Measurements from ENCODE around the gene UPF1.
A peak's percentile ranks its signal among the peaks of the same experiment; 100 is the strongest.

Gene UPF1

DNA sequence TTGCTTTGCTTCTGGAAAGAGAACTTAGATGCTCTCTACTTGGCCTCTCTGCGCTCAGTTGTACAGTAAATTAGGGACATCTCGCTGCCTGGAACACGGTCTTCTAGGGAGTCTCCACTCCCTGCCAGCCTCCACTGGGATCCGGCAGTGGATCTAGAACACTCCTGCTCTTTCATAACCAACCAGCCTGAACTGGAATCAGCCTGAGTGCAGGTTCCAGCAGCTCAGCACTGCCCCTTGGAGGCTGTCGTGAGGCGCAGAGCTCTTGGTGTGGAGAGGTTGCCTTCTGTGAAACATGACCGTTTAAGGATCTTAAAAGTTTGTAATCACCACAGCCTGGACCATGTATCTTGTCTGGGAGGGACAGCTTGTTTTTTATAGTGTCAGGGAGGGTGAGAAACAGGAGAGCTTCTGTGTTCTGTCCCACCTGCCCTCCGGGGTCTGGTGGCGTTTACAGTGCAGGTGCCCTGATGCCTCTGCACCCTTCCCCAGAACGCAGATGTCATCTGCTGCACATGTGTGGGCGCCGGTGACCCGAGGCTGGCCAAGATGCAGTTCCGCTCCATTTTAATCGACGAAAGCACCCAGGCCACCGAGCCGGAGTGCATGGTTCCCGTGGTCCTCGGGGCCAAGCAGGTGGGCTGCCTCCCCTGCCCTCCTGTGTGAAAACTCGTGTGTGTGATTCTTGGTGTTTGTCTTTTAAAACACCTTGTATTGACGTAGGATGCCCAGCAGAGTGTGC, 24.8 kb downstream of the UPF1 start:
- DNase-seq = no peak

DNA sequence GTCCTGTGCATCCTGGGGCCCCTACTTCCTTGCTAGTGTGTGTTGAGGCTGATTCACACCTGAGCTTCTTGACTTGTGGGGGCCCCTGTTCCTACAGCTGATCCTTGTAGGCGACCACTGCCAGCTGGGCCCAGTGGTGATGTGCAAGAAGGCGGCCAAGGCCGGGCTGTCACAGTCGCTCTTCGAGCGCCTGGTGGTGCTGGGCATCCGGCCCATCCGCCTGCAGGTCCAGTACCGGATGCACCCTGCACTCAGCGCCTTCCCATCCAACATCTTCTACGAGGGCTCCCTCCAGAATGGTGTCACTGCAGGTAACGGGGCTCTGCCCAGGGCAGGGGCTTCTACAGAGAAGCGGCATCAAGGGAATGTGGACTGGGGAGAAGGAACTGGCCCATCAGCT, 25.5 kb downstream of the UPF1 start:
- no peak for DNase-seq

DNA sequence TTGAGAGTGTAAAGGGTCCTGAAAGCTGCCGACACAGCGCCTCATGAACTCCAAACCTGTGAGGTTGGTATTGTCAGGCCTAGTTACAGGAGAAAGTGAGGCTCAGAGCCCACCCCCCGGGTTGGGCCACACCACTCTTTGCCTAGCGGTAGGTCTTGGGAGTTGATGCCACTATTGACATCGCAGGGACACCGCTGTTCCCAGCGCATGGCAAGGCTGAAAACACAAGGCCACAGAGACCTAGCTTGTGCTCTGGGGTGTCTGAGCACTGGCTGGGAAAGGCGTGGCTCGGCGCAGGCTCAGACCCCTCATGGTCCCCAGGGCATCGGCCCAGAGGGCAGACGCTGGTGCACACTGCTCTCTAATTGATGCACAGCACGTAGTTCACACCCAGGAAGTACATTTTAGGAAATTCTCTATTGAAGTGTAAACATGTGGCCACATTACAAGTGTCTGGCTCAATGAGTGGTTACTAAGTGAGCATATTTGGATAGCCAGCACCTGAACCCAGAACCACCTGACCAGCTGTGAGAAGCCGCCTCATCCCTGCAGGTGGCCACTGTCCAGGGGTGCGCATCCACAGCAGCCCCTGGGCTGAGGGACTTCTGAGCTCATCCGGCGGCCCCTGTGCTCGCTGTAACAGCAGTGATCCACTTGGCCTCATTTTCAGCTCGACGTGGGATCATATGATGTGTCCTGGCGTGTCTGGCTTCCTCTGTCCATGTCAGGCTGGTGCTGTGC, 27.3 kb downstream of the UPF1 start:
- no peak for DNase-seq

DNA sequence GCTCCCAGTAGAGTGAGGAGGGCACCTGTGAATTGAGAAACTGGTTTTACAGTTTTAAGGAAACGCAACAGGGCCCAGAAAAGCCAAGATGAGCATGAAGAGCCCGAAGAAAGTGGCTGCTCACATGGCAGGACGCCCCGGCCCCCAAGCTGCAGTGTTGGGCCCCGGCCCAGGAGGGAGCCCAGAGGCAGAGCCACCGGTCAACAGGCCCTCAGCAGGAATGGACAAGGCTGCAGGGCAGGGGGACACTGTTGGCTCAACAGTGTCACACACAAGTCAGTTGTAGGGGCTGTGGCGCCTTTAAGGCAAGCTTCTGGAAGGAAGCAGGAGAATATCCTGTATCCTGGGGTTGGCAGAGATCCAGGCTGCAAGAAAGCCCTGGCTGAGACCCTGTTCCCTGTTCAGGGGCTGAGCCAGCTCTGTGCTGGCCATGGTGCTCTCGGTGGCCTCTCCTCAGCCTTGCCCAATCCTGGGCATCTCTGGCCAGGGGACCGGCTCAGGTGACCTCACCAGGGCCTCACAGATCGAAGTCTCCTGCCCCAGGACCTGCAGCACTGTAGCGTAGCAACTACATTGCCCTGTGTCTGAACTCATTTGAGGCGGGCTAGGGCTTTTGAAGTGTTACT, 28.0 kb downstream of the UPF1 start:
- DNase-seq = no peak

DNA sequence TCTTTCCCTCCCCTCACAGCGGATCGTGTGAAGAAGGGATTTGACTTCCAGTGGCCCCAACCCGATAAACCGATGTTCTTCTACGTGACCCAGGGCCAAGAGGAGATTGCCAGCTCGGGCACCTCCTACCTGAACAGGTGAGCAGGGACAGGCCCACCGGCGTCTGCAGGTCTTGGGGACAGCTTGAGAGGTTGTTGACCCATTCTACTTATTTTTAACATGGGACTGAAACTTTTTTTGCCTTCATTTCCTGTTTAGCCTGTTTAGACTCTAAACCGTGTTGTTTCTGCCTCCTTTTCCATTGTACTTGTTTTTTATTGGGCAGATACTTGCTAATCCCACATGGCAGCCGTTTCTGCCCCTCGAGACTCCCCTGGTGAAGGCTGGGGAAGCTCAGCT, 28.5 kb downstream of the UPF1 start:
- DNase-seq = no peak

DNA sequence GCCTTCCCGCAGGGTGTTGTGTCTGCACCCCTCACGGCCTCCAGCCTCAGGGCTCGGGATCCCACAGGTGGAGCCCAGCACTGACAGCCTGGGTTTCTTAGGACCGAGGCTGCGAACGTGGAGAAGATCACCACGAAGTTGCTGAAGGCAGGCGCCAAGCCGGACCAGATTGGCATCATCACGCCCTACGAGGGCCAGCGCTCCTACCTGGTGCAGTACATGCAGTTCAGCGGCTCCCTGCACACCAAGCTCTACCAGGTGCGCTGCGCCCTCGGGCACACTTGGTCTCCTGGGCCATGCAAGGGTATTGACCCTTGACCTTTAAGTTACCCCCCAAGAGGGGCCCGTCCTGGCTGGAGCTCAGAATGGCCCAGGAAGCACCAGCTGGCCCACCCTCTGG, 29.0 kb downstream of the UPF1 start:
- DNase-seq = no peak

DNA sequence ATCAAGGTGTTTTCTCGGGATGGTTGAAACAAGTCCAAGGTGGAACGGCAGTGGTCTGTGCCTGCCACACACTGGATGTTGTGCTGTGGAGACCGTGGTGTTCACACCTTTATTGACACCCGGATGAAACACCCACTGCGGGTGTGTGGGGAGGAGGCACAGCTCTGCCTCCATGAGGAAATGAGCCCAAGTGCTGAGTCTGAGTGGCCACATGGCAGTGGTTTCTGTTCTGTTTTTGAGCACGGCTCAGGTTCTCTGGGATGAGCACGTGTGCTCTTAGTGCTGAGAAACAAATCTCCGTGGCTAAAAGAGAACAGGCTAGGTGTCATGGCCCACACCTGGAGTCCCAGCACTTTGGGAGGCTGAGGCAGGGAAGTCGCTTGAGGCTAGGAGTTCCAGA, 29.5 kb downstream of the UPF1 start:
- no peak for DNase-seq

DNA sequence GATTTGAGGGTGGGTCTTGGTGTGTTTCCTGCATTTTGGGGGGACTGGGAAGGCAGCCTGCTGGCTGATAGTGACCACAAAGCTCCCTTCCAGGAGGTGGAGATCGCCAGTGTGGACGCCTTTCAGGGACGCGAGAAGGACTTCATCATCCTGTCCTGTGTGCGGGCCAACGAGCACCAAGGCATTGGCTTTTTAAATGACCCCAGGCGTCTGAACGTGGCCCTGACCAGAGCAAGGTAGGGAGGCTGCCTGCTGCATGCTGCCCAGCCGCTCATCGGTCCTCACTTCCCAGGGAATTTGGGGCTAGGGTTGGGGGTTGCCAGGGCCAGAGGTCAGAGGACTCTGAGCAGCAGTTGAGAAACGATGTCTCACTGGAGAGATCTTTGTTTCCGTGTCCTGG, 30.2 kb downstream of the UPF1 start:
- no peak for DNase-seq

DNA sequence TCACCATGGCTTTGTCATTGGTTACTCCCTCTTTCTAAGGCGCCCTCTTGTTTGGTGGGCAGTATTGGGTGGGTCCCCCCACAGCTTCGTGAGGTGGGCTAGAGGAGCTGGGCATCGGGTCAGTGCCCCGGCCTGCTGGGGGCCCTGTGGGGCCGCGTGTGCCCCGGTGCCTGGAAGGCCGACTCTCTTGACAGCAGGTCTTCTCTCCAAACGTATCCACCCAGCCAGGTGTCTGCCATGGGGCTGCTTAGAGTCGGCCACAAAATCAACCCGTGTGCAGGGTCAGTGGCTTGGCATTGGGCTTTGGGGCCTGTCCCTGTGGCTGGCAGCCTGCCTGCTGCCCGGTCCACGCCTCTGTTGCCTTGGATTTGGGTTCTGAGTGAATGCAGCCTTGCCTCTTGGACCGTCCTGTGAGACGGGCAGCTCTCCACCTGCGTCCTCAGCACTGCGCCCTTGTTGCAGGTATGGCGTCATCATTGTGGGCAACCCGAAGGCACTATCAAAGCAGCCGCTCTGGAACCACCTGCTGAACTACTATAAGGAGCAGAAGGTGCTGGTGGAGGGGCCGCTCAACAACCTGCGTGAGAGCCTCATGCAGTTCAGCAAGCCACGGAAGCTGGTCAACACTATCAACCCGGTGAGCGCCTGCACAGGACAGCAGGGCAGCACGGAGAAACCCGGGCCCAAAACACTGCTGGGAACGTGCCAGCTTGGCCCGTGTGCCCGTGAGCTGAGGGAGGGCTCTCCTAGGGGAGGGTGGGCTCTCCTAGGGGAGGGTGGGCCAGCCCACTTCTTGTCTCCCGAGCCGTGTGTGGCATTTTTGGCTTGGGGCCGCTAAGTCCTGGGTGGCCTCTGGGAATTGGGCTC, 31.4 kb downstream of the UPF1 start:
- DNase-seq = no peak

DNA sequence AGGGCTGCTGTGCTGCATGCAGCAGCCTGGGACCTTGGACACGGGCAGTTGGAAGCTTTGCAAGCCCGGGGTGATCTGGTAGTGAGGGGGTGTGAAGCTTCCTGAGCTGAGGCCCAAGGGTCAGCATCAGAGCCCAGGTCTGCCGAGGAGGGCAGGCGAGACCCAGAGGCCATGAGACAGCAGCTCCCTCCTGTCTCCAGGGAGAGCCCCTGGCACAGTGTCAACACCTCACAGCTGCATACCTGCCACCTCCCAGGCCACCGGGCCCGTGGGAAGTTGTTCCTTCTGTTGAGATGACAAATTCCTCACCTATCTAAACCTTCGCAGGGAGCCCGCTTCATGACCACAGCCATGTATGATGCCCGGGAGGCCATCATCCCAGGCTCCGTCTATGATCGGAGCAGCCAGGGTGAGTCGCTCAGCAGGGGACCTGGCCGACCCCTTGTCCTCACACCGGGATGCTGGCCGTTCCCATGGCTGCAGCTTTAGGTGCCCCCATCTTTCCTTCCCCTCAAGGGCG, 32.1 kb downstream of the UPF1 start:
- DNase-seq = no peak

DNA sequence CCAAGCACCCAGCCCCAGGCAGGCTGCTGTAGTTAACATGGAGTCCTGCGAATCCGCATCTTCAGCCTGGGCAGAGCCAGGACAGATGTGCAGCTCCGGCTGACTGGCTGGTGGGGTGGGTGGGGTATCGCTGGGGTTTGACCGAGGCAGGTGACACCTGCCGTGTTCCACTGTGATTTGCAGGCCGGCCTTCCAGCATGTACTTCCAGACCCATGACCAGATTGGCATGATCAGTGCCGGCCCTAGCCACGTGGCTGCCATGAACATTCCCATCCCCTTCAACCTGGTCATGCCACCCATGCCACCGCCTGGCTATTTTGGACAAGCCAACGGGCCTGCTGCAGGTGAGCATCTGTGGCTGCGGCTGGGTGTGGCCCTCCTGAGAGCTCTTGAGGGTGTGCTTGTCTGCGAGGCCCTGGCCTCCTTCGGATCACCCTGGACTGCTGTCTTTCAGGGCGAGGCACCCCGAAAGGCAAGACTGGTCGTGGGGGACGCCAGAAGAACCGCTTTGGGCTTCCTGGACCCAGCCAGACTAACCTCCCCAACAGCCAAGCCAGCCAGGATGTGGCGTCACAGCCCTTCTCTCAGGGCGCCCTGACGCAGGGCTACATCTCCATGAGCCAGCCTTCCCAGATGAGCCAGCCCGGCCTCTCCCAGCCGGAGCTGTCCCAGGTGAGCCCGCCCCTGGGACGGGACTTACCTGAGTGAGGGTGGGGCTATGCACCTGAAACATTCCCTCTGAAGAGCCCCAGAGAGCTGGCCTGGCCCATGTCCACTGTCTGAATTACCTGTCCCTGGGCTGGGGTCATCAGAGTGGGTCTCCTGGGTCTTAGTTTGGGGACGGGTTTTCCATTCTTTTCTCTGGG, 33.6 kb downstream of the UPF1 start:
- no peak for DNase-seq

DNA sequence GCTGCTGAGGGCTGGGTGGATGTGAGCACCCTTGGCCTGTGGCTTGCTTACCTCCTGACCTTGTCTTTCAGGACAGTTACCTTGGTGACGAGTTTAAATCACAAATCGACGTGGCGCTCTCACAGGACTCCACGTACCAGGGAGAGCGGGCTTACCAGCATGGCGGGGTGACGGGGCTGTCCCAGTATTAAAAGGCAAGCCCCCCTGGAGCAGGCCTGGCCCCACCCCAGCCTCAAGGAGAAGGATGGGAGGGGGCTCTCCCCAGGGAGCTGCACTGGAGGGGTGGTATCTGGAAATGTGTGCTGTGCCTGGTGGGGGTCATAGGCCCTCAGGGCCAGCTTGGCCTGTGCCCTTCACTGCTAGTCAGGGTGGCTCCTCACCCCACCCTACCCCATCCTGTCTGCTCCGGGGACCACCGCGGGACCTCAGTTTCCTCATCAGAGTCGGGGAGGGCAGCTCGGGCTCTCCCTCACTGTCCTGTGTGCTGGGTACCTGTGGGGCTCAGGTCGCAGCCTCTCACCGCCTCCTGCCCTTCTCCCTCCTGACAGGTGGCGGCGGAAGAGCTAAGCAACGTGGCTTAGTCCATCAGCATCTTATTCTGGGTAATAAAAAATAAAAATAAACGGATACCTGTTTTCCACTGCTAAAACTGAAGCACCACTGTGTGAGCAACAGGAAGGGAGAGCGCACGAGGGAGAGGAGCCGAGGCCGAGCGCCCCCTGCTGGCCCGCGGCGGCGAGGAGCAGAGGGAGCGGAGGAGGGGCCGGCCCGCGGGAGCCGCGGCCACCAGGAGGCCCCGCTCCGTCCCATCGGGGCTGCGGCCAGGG, 34.4 kb downstream of the UPF1 start:
- peak; percentile 82 for DNase-seq

DNA sequence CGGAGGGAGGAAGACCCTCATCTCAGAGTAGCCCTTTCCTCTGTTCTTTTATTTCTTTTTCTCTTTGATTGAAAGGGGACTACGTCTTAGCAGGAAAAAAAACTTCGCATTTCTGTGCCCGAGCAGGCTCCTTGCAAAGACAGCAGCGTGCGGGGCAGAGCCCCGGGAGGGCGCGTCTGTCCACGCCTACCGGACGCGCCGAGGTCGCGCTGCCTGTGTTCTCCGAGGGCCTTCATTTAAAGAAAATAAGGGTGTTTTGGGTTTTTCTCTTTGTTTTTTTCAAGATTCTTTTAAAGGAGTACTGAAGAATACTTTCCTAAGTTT, 35.0 kb downstream of the UPF1 start:
- DNase-seq = no peak

DNA sequence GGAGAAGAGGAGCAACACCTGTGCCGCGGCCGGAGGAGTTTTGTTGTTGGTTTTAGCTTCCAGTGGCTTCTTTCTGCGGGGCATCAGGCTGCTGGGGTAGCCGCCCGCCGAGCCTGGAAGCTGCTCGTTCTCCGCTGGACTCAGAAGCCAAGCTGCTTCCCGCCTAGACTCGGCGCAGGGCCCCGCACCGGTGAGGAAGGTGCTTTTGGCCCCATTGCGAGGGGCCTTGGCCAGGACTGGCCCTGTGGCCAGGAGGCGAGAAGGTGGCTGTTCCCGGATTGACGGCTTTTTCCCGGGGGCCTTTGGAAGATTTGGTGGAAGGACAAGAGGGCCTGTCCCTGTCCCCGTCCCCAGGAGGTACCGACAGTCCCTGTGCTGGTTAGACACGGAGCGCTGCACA, 35.4 kb downstream of the UPF1 start:
- DNase-seq = no peak

DNA sequence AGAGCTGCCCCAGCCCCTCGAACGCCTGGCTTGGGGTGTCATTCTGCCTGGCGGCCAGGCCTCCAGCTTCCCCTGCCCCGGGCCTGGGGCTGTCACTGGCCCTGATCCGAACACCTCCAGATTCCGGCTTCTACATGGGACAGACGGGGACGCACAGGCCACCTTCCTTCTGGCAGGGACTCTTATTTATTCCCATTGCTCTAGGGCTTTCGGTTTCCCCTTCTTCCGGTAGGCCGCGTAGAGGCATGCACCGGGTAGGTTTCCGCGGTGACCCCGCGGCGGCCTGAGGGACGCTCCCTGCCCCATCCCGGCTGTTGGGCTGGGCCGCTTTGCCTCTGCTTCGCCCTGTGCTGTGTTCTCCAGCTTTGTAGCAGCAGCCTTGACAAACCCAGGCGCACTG, 36.0 kb downstream of the UPF1 start:
- DNase-seq = no peak

DNA sequence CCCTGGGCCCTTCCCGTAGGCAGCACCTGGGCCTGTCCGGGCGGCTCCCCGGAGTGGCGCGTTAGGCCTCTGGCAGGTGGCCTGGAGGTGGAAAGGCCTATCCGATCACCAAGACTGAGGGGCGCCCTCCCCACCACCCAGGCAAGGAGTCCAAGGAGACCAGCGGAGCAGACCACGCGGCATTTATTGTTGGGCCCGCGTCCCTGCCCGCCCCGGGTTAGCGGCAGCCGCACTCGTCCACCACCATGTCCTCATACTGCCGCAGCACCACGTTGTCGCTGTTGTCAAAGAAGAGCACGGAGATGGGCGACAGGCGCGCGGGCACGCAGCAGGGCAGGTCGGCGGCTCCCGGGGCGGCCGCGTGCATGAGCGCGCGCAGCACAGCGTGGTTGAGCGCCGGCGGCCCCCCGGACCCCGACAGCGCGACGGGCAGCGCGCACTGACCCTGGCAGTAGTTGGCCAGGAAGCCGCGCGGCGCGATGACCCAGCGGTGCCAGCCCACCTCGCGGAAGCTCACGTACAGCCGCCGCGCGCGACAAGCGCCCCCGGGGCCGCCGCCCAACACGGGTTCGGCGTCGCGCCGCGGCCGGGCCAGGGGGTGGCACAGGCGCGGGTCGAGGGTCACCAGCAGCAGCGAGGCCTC, 36.7 kb downstream of the UPF1 start:
- DNase-seq = peak; percentile 66

DNA sequence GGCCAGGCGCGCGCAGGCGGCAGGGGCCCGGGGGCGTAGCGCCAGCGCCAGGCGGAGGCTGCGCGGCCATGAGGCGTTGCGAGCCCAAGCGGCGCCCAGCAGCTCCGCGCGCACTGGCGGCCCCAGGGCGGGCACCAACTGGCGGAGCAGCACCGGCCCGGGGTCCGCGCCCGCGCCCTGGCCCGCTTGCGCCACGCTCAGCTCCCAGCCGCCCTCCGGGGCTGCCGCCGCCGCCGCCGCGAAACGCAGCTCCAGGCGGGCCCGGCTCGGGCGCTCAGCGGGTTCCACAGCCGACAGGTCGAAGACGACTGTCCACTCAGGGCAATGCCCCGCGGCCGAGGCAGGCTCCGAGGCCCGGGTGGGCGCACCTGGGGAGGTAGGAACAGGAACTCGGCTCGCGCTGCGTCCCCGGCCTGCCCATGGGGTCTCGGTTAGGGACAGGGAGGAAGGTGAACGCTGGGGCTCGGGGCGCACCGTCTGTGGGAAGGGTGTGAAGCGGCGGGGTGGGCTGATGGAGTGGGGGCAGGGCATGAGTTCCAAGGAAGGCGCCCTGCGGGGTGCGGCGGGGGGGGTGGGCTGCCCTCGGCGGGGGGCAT, 37.4 kb downstream of the UPF1 start:
- peak; percentile 58 for DNase-seq

DNA sequence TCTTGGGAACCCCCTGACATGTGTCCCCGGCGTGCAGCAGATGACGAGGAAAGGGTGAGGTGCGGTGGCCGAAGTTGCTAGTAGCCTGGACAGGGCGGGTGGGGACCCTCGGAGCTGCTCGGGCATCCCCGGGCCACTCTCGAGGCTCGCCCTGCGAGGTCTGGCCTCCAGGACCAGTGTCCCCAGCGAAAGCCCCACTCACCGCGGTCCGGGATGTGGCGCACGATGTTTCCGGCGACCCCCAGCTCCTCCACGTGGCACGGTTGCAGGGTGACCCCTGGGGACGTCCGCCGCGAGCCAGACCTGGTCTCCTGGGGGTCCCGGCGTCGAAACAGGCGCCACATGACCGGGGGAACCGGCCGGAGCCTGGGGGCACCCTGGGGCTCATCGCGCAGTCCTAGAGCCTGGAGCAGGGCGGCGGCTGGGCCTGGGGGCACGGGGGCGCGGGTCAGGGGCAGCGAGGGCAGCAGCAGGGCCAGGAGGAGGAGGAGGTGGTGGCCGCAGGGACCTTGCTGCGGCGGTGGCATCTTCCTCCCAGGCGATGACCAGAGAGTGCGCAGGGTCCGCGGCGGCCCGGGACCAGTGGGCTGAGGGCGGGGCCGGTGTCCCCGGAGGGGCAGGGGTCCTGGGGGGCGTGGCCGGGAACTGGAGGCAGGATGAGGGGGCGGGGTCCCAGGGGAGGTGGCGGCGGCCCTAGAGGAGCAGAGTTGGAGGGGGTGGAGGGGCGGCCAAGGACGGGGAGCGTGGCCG, 38.2 kb downstream of the UPF1 start:
- no peak for DNase-seq
